ENCODE data around the gene BCL10. TPM values are rescaled to one million over a fixed set of nuclear protein-coding genes. Genes with fewer than 3 reads are reported as not detected.

The BCL10 gene
- total and polyA plus RNA-seq, 8 donors, result 25.0 to 33.5 (median 30.8) TPM

GRCh38 chr1:85237613-85238012 lies 38.8 kb downstream of the BCL10 start:
- intact Hi-C loops (cut with DNase I), result no loop called here
- H3K36me3 ChIP-seq, result no peaks in the 10 kb centered on the region
- ATAC-seq, result no peak
- H3K27me3 ChIP-seq, result no peaks in the 10 kb centered on the region
- TF ChIP-seq CTCF (IDR thresholded peaks at IDR 0.05), result no peak
- no peak for DNase-seq
- H3K4me3 ChIP-seq, result no peak overlapping the region
- H3K4me1 ChIP-seq, result peaks cover 7 to 11% of the 10 kb centered on the region in 2 donors
- H3K27ac ChIP-seq, result no peak overlapping the region
- H3K9me3 ChIP-seq, result no peaks in the 10 kb centered on the region

GRCh38 chr1:85230305-85230977 lies 46.0 kb downstream of the BCL10 start:
- intact Hi-C loops (cut with DNase I), result no loop called here
- Histone ChIP-seq H3K9me3 (no peaks in the 10 kb centered on the region), H3K27ac (no peak overlapping the region), H3K27me3 (no peaks in the 10 kb centered on the region), H3K4me3 (no peak overlapping the region), H3K4me1 (no peaks in the 10 kb centered on the region), H3K36me3 (no peaks in the 10 kb centered on the region)
- DNase-seq, result no peak
- peak; percentile 34 for ATAC-seq
- TF ChIP-seq CTCF (IDR thresholded peaks at IDR 0.05), result no peak

GRCh38 chr1:85229574-85230097 lies 46.8 kb downstream of the BCL10 start:
- no peak overlapping the region for H3K27ac ChIP-seq
- TF ChIP-seq CTCF (IDR thresholded peaks at IDR 0.05), result no peak
- intact Hi-C loops (cut with DNase I), result no loop called here
- ATAC-seq (no peak), DNase-seq (no peak)
- H3K4me1 ChIP-seq, result peaks cover 6 to 7% of the 10 kb centered on the region in 2 donors
- no peaks in the 10 kb centered on the region for H3K27me3 ChIP-seq
- no peaks in the 10 kb centered on the region for H3K36me3 ChIP-seq
- H3K4me3 ChIP-seq, result no peak overlapping the region
- no peaks in the 10 kb centered on the region for H3K9me3 ChIP-seq

- DNase-seq, result peak in 1 of 4 donors; percentile 52
- no peak overlapping the region for H3K4me3 ChIP-seq
- intact Hi-C loops (cut with DNase I), result no loop called here
- TF ChIP-seq CTCF (IDR thresholded peaks at IDR 0.05), result no peak
- H3K27ac ChIP-seq, result no peak overlapping the region
- ATAC-seq, result no peak
- no peaks in the 10 kb centered on the region for H3K36me3 ChIP-seq
- no peaks in the 10 kb centered on the region for H3K9me3 ChIP-seq
- H3K4me1 ChIP-seq, result peaks cover 10 to 11% of the 10 kb centered on the region in 2 donors
- no peaks in the 10 kb centered on the region for H3K27me3 ChIP-seq
Observed at GRCh38 chr1:85228972-85229371, 47.5 kb downstream of the BCL10 start.

GRCh38 chr1:85225624-85226380 lies 50.6 kb downstream of the BCL10 start:
- DNase-seq (no peak), ATAC-seq (peak; percentile 48)
- Histone ChIP-seq H3K27me3 (no peaks in the 10 kb centered on the region), H3K27ac (peak overlapping the region in 1 of 2 donors; percentile 60), H3K4me1 (peaks cover 10 to 11% of the 10 kb centered on the region in 2 donors), H3K4me3 (no peak overlapping the region), H3K36me3 (no peaks in the 10 kb centered on the region), H3K9me3 (no peaks in the 10 kb centered on the region)
- intact Hi-C loops (cut with DNase I), result no loop called here
- no peak for TF ChIP-seq CTCF (IDR thresholded peaks at IDR 0.05)

Measured in left lung (tissue), 10 donors.